ENCODE results near the gene NUP58. TPM values are rescaled to one million over a fixed set of nuclear protein-coding genes. Genes with fewer than 3 reads are reported as not detected.

NUP58 gene
- total RNA-seq, 1 experiment from 2014 or later: 41.0 TPM

- H3K36me3 Mint-ChIP-seq (ENCODE audit: insufficient read depth, unreplicated experiment): peaks cover under 1% of the 10 kb centered on the region
- intact Hi-C loops (cut with micrococcal nuclease; ENCODE audit: unreplicated experiment): no loop called here
- no peak for TF ChIP-seq CTCF (IDR thresholded peaks at IDR 0.05; ENCODE audit: unreplicated experiment)
- H3K27ac Mint-ChIP-seq (ENCODE audit: unreplicated experiment): no peak overlapping the region
- no peaks in the 10 kb centered on the region for H3K9me3 Mint-ChIP-seq (ENCODE audit: low read depth, unreplicated experiment)
- no peaks in the 10 kb centered on the region for H3K27me3 Mint-ChIP-seq (ENCODE audit: unreplicated experiment)
- no peak for DNase-seq
- no peaks in the 10 kb centered on the region for H3K4me1 Mint-ChIP-seq (ENCODE audit: low read depth, unreplicated experiment)
- no peak overlapping the region for H3K4me3 Mint-ChIP-seq (ENCODE audit: low read depth, unreplicated experiment)
- no TSS peak for BruUV-seq (replicated peaks)
- CTCF ChIA-PET: no interaction called here
These were observed 22.7 kb downstream of the NUP58 start for GRCh38 chr13:25324100-25324499.

- Mint-ChIP-seq H3K27me3 (ENCODE audit: unreplicated experiment) (no peaks in the 10 kb centered on the region), H3K4me1 (ENCODE audit: low read depth, unreplicated experiment) (no peaks in the 10 kb centered on the region), H3K9me3 (ENCODE audit: low read depth, unreplicated experiment) (no peaks in the 10 kb centered on the region), H3K27ac (ENCODE audit: unreplicated experiment) (no peak overlapping the region), H3K36me3 (ENCODE audit: insufficient read depth, unreplicated experiment) (peaks cover 19% of the 10 kb centered on the region), H3K4me3 (ENCODE audit: low read depth, unreplicated experiment) (no peak overlapping the region)
- CTCF ChIA-PET: no interaction called here
- no peak for TF ChIP-seq CTCF (IDR thresholded peaks at IDR 0.05; ENCODE audit: unreplicated experiment)
- no TSS peak for BruUV-seq (replicated peaks)
- intact Hi-C loops (cut with micrococcal nuclease; ENCODE audit: unreplicated experiment): no loop called here
- no peak for DNase-seq
These were observed 28.3 kb downstream of the NUP58 start for GRCh38 chr13:25329706-25330105.

- Mint-ChIP-seq H3K27me3 (ENCODE audit: unreplicated experiment) (no peaks in the 10 kb centered on the region), H3K27ac (ENCODE audit: unreplicated experiment) (no peak overlapping the region), H3K4me3 (ENCODE audit: low read depth, unreplicated experiment) (no peak overlapping the region), H3K4me1 (ENCODE audit: low read depth, unreplicated experiment) (no peaks in the 10 kb centered on the region), H3K36me3 (ENCODE audit: insufficient read depth, unreplicated experiment) (peaks cover 19% of the 10 kb centered on the region), H3K9me3 (ENCODE audit: low read depth, unreplicated experiment) (no peaks in the 10 kb centered on the region)
- BruUV-seq (replicated peaks): no TSS peak
- no peak for TF ChIP-seq CTCF (IDR thresholded peaks at IDR 0.05; ENCODE audit: unreplicated experiment)
- intact Hi-C loops (cut with micrococcal nuclease; ENCODE audit: unreplicated experiment): no loop called here
- CTCF ChIA-PET: no interaction called here
- DNase-seq: no peak
These were observed 29.1 kb downstream of the NUP58 start for GRCh38 chr13:25330541-25330940.

DNA sequence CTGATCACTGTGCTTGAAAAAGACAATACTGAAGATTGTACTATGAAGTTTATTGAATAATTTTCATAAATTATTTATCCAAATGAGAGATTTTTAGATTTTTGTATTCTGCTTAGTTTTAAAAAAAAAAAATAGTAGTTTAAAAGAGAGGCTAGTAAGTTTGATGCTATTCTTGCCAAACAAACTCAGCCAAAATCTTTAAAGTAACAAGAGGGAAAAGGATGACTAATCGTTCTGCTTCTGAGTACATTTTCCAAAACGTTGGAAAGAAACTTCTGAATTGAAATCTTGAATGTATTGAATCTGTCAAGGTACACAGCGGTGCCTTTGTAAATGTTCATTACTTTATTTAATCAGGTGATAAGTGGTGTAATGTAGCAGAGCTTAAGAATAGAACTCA, 34.4 kb downstream of the NUP58 start:
- H3K4me3 Mint-ChIP-seq (ENCODE audit: low read depth, unreplicated experiment): no peak overlapping the region

More for the DNA sequence above, 34.4 kb downstream of the NUP58 start:
- CTCF ChIA-PET: no interaction called here
- no peak for DNase-seq
- no TSS peak for BruUV-seq (replicated peaks)
- H3K9me3 Mint-ChIP-seq (ENCODE audit: low read depth, unreplicated experiment): no peaks in the 10 kb centered on the region
- intact Hi-C loops (cut with micrococcal nuclease; ENCODE audit: unreplicated experiment): no loop called here
- TF ChIP-seq CTCF (IDR thresholded peaks at IDR 0.05; ENCODE audit: unreplicated experiment): no peak
- no peak overlapping the region for H3K27ac Mint-ChIP-seq (ENCODE audit: unreplicated experiment)
- H3K4me1 Mint-ChIP-seq (ENCODE audit: low read depth, unreplicated experiment): no peaks in the 10 kb centered on the region
- H3K27me3 Mint-ChIP-seq (ENCODE audit: unreplicated experiment): no peaks in the 10 kb centered on the region
- peaks cover 11% of the 10 kb centered on the region for H3K36me3 Mint-ChIP-seq (ENCODE audit: insufficient read depth, unreplicated experiment)

Measured in Calu3 (cell line).